MG63 (cell line): ENCODE data around the gene PSMD9. TPM values are rescaled to one million over a fixed set of nuclear protein-coding genes. Genes with fewer than 3 reads are reported as not detected.
A peak's percentile ranks its signal among the peaks of the same experiment; 100 is the strongest.
"Not testable (repeated sequence)": the region's sequence is repeated elsewhere in the genome, so short reads cannot be mapped to it uniquely, and the experiment has no call there.

Experiments
- DNase-seq: peaks from one replicate; pipeline ENCODE4 v3.0.0-alpha.2; 2020
- H3K27me3 ChIP-seq: fragments of 250-450 bp; sonication (Bioruptor Pico); 2 replicates; pipeline ENCODE4 v1.5.1; 2020; ENCODE audit warnings: mild to moderate bottlenecking, moderate library complexity
- H3K36me3 ChIP-seq: fragments of 250-450 bp; sonication (Bioruptor Pico); 2 replicates; pipeline ENCODE4 v1.5.1; 2020; ENCODE audit warnings: mild to moderate bottlenecking, moderate library complexity
- H3K4me3 ChIP-seq: fragments of 250-450 bp; sonication (Bioruptor Pico); 2 replicates; pipeline ENCODE4 v1.5.1; 2020; ENCODE audit warnings: mild to moderate bottlenecking, moderate library complexity
- H3K9me3 ChIP-seq: fragments of 250-450 bp; sonication (Bioruptor Pico); 2 replicates; pipeline ENCODE4 v1.5.1; 2020; ENCODE audit warnings: mild to moderate bottlenecking, moderate library complexity
- total RNA-seq: library from RNA; depleted of rRNA; stranded (reverse); fragments of >200 nt; shearing (Covaris generic); gene quantifications from 2 replicates; pipeline ENCODE4 v1.2.3, GENCODE V29; 2014; ENCODE audit warnings: low replicate concordance

The PSMD9 gene
- total RNA-seq, 1 experiment from 2014 or later: 66.6 TPM

DNA sequence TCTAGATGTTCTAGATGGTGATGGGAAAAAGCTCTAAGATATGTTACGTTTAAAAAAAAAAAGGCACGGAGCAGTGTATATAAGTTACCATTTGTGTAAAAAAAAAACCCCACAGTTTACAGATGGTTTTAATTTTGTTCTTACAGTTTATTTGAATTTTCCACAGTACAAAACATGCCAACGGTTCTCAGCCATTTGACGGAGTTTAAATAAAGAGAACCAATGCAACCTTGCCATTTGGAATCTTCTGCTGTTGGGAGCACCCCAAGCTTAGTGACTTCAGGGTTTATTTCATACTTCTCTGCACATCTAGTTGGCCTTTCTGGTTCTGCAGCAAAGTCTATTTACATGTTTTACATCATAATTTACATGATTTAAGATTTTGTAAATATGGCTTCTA, 22.3 kb upstream of the PSMD9 start:
- DNase-seq: no peak
- Histone ChIP-seq H3K36me3 (no peaks in the 10 kb centered on the region), H3K27me3 (no peaks in the 10 kb centered on the region), H3K4me3 (no peak overlapping the region), H3K9me3 (no peaks in the 10 kb centered on the region)

DNA sequence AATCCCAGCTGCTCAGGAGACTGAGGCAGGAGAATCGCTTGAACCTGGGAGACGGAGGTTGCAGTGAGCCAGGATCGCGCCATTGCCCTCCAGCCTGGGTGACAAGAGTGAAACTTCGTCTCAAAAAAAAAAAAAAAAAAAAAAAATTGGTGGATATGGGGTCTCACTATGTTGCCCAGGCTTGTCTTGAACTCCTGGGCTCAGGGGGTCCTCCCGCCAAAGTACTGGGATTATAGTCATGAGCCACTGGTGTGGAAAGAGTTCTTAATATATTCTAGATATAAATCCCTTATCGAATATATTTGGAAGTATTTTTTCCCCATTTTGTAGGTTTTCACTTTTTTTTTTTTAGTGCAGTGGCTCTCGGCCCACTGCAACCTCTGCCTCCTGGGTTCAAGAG, 19.4 kb upstream of the PSMD9 start:
- not testable (repeated sequence) for H3K36me3 ChIP-seq, H3K27me3 ChIP-seq, DNase-seq

DNA sequence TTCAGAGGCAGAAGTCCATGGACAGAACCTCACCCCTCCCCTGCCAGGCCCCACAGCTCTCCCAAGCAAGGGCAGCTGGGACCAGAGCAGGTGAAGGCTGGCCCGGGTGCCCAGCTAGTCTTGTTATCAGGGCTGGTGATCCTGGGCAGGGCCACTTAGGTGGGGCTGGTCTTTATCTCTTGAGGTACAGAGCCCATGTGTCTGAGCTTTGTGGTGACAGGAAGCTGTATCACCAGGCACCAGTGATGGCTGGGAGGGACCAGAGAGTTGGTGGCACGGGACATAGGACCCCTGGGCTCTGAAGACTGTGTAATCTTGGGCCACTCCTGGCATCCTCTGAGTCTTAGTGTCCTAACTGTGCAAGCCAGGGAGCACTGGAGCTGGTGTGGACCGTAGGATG, 17.1 kb upstream of the PSMD9 start:
- Histone ChIP-seq H3K27me3 (no peaks in the 10 kb centered on the region), H3K9me3 (no peaks in the 10 kb centered on the region), H3K4me3 (no peak overlapping the region), H3K36me3 (no peaks in the 10 kb centered on the region)
- no peak for DNase-seq

More for the DNA sequence above, 19.4 kb upstream of the PSMD9 start:
- not testable (repeated sequence) for H3K4me3 ChIP-seq, H3K9me3 ChIP-seq

DNA sequence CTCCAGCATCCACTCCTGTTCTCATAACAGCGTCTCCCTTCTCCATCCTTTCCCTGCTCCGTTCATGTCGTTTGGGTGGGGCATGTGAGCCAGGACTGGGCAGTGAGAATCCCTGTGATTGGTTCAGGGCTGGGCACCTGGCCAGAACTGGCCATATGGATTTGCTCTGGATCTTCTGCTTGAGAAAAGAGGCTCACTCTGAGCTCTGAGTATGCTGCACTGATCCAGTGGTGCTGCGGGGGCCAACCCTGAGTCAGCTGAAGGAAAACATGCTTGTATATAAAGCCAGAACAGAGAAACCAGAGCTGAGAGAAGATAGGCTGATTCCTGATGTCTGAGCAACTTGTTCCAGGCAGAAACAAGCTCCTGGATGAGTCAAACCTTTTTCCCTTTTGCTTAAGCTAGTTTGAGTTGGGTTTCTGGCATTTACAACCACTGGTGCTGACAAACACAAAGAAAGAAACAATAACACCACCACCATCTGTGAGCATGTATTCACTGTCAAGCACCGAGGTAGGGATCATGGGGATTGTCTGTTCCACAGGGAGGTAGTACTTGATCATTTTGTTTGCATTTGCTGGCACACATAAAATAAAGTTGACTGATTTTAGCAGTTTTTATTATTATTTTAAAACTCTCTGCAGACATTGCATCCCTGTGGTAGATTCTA, 15.9 kb upstream of the PSMD9 start:
- no peaks in the 10 kb centered on the region for H3K27me3 ChIP-seq
- DNase-seq: peak; percentile 91
- no peaks in the 10 kb centered on the region for H3K9me3 ChIP-seq
- no peak overlapping the region for H3K4me3 ChIP-seq
- no peaks in the 10 kb centered on the region for H3K36me3 ChIP-seq

DNA sequence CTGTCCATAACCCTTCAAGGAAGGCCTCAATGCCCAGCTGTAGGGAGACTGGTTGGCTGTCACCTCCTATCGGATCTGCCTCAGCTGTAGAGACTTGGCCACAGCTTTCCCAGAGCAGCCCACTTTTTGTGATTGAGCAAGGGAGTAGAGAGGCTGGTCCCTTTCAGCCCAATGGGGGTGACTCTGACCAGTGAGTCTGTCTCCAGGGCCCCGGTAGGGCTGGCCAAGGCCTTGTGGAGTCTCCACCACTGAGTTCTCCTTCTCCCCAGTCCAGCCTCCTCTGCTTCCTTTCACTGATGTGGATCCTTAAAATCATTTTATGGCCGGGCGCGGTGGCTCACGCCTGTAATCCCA, 15.4 kb upstream of the PSMD9 start:
- H3K9me3 ChIP-seq: no peaks in the 10 kb centered on the region
- H3K27me3 ChIP-seq: no peaks in the 10 kb centered on the region
- no peak for DNase-seq
- H3K4me3 ChIP-seq: no peak overlapping the region
- no peaks in the 10 kb centered on the region for H3K36me3 ChIP-seq

DNA sequence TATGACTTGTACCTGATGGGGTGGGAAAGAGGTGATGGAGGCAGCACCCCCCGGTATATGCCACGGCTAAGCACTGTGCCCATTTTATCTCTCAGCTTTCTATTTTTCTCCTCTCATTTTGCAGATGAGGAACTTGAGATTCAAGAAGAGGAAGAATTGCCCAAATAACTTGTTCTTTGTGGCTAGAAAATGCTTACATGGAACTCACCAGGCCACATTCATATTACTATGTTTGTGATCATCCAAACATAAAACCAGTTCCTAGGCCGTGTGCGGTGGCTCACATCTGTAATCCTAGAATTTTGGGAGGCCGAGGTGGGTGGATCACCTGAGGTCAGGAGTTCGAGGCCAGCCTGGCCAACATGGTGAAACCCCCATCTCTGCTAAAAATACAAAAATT, 14.5 kb upstream of the PSMD9 start:
- Histone ChIP-seq H3K36me3 (no peaks in the 10 kb centered on the region), H3K9me3 (no peaks in the 10 kb centered on the region), H3K4me3 (no peak overlapping the region), H3K27me3 (no peaks in the 10 kb centered on the region)
- DNase-seq: no peak

DNA sequence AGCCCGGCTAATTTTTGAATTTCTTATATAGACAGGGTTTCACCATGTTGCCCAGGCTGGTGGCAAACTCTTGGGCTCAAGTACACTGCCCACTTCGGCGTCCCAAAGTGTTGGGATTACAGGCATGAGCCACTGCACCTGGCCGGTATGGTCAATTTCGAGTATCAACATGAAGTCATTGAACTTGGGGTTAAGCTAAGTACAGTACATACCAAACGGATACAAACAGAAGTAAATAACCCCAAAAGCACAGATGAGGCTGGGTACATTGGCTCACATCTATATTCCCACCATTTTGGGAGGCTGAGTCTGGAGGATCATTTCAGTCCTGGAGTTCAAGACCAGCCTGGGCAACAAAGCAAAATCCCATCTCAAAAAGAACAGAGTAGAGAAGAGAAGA, 13.0 kb upstream of the PSMD9 start:
- DNase-seq: no peak
- H3K36me3 ChIP-seq: no peaks in the 10 kb centered on the region
- H3K4me3 ChIP-seq: no peak overlapping the region
- H3K9me3 ChIP-seq: no peaks in the 10 kb centered on the region
- no peaks in the 10 kb centered on the region for H3K27me3 ChIP-seq

DNA sequence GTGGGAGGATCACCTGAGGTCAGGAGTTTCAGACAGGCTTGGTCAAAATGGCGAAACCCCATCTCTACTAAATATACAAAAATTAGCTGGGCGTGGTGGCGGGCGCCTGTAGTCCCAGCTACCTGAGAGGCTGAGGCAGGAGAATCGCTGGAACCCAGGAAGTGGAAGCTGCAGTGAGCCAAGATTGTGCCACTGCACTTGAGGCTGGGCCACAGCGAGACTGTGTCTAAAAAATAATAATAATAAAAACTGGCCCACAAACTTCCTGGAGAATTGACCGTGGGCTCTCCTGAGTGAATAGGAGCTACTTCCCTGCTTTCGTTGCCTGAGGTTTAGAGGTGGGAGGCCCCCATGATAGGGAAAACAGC, 12.5 kb upstream of the PSMD9 start:
- H3K9me3 ChIP-seq, H3K36me3 ChIP-seq, H3K27me3 ChIP-seq, DNase-seq, H3K4me3 ChIP-seq: not testable (repeated sequence)

DNA sequence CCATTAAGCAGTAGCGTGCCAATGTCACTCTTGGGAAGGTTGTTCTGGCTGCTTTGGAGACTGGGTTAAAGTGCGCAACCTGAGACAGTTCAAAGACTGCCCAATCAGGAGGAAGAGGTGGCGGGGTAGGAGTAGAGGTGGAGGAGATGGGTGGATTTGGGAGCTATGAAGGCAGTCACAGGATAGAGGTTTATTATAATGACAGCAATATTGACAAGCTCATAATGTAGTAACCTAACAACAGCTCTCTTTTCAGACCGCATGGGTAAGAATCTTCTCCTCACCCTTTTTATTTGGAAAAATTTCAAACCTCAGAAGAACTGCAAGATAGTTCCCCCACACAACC, 5.3 kb upstream of the PSMD9 start:
- Histone ChIP-seq H3K9me3 (no peaks in the 10 kb centered on the region), H3K36me3 (no peaks in the 10 kb centered on the region), H3K4me3 (no peak overlapping the region), H3K27me3 (no peaks in the 10 kb centered on the region)
- no peak for DNase-seq

DNA sequence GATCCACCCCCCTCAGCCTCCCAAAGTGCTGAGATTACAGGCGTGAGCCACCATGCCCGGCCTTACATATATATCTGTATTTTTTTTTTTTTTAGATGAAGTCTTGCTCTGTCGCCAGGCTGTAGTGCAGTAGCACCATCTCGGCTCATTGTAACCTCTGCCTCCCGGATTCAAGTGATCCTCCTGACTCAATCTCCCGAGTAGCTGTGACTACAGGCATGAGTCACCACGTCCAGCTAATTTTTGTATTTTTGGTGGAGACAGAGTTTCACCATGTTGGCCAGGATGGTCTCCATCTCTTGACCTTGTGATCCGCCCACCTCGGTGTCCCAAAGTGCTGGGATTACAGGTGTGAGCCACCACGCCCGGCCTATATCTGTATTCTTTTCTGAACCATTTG, 3.5 kb upstream of the PSMD9 start:
- H3K36me3 ChIP-seq, H3K4me3 ChIP-seq, H3K27me3 ChIP-seq, H3K9me3 ChIP-seq: not testable (repeated sequence)
- DNase-seq: peak; percentile 21

DNA sequence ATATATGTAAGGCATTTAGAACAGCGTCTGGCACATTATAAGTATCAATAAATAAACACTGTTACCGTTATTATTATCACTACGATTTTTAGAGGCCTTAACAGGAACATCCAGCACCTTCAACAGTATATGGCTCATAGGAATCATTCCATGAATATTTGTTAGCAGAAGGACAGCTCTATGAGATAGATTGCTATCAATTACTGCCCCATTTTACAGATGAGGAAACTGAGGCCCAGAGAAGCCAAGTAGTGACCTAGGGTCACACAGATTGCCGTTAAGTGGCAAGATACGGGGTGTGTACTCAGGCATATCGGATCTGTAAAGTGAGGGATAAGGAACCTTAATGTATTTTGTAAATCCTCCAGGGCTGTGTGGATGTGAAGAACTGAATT, 510 bp upstream of the PSMD9 start:
- Histone ChIP-seq H3K4me3 (peak overlapping the region; percentile 90), H3K36me3 (peaks cover 4% of the 10 kb centered on the region; the same call in 1 of the 2 replicates), H3K9me3 (no peaks in the 10 kb centered on the region), H3K27me3 (no peaks in the 10 kb centered on the region)
- DNase-seq: no peak

DNA sequence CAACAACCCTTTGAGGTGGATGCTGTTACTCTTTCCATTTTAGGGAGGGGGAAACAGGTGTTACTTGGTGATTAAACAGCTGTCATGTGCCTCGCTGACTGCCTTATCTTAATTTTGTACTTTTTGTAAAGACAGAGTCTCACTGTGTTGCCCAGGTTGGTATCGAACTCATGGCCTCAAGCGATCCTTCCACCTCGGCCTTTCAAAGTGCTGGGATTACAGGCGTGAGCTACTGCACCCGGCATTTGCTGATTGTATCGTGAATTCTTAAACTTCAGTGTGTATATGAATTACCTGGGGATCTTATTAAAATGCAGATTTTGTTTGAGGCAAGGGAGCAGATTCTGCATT, 659 bp downstream of the PSMD9 start:
- no peaks in the 10 kb centered on the region for H3K9me3 ChIP-seq
- H3K4me3 ChIP-seq: peak overlapping the region; percentile 90
- no peak for DNase-seq
- no peaks in the 10 kb centered on the region for H3K27me3 ChIP-seq
- peaks cover 5% of the 10 kb centered on the region for H3K36me3 ChIP-seq

DNA sequence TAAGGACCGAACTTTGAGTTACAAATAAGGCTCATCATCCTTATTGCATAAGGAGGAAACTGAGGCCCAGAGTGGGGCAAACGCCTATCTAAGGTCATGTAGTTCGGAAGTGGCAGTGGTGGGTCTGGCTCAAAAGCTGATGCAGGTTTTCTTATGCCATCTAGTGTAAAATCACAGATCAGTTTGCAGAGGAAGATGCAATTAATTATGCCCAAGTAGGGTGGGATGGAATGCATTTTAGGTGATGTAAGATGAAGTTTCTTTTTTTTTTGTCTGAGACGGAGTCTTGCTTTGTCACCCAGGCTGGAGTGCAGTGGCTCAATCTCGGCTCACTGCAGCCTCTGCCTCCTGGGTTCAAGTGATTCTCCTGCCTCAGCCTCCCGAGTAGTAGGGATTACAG, 1.1 kb downstream of the PSMD9 start:
- H3K4me3 ChIP-seq: peak overlapping the region; percentile 90
- H3K27me3 ChIP-seq, DNase-seq, H3K36me3 ChIP-seq, H3K9me3 ChIP-seq: not testable (repeated sequence)

DNA sequence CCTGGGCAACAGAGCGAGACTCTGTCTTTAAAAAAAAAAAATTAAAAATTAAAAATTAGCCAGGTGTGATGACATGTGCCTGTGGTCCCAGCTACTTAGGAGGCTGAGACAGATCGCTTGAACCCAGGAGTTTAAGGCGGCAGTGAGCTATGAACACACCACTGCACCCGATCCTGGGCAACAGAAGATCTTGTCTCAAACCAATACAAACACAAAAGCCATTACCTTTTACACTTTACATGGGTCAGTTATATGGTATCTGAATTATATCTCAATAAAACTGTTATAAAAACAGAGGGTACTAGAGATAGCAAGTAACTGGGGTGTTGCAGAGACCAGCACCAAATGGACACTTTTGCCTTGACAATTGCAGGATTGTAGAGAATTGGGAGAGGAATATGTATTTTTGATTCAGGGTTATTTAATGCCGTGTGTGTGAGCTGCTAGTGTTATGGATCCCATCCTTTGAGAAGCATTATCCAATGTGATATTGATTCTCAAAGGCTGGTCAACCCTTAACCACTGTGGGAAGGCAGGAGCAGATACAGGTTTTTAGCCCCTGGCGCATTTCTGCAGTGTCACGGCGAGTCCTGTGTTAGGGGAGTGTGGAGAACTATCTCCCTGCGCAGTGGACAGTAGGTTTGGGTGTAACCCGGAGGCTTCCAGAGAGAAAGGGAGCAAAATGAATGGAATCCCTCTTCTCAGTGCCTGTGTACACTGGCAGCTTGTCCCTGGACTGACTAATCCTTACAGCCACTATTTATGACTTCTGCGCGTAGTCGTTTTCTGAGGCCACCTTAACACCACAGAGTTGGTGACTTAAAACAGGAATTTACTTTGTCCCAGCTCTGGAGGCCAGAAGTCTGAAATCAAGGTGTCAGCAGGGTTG, 4.3 kb downstream of the PSMD9 start:
- Histone ChIP-seq H3K27me3 (no peaks in the 10 kb centered on the region), H3K4me3 (no peak overlapping the region), H3K9me3 (no peaks in the 10 kb centered on the region), H3K36me3 (peaks cover 28% of the 10 kb centered on the region)
- DNase-seq: no peak

DNA sequence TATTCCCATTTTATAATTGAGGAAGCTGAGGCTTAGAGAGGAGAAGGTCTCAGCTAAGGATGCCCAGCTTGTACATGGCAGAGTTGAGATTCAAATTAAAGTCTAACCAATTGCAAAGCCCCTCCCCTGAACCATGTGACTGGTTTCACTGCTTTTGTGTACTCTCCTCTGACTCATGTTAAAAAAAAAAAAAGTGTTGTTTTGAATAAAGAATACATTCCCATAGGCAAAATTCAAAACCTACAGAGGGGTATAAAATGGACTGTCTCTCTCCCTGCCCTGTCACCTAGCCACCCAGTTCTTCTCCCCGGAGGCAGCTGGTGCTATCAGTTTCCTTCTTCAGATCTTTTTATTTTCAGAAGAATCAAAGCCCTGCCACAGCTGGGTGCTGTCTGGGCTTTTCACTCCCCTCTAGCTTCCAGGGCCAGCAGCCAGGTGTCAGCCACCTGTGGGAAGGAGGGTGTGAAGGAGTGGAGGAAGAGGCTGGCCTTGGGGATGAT, 5.4 kb downstream of the PSMD9 start:
- DNase-seq: peak; percentile 44
- Histone ChIP-seq H3K9me3 (no peaks in the 10 kb centered on the region), H3K36me3 (peaks cover 31% of the 10 kb centered on the region), H3K27me3 (no peaks in the 10 kb centered on the region), H3K4me3 (no peak overlapping the region)

DNA sequence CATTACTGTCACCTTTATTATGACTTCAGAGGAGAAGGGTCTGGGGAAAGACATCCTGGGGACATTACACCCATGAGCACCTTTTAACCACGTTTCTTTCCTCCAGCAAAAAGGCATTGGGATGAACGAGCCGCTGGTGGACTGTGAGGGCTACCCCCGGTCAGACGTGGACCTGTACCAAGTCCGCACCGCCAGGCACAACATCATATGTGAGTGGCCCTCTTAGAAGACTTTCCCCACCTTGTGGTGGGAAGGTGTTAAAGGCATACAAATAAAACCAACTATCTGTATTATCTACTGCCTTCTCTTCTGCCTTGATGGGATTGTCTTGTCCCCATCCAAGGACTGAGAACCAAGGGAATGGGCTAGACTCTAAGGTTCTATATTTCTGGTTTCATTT, 6.0 kb downstream of the PSMD9 start:
- H3K27me3 ChIP-seq: no peaks in the 10 kb centered on the region
- H3K9me3 ChIP-seq: no peaks in the 10 kb centered on the region
- peaks cover 37% of the 10 kb centered on the region for H3K36me3 ChIP-seq
- DNase-seq: no peak
- no peak overlapping the region for H3K4me3 ChIP-seq

DNA sequence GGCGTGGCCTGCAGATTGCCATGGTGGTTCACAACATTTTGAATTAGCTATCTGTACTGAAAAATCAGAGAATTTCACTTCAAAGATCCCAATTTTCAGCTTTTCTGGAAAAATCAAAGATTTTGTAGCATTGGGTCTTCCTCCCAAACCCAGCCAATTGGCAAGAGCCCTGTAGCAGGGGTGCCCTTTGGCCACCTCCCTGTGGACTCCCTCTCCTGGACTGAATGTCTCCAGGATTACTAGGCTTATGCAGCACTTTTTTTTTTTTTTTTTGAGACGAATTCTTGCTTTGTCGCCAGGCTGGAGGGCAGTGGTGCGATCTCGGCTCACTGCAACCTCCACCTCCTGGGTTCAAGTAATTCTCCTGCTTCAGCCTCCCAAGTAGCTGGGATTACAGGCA, 9.7 kb downstream of the PSMD9 start:
- H3K27me3 ChIP-seq: no peaks in the 10 kb centered on the region
- H3K9me3 ChIP-seq: no peaks in the 10 kb centered on the region
- DNase-seq: no peak
- H3K4me3 ChIP-seq: no peak overlapping the region
- H3K36me3 ChIP-seq: peaks cover 65% of the 10 kb centered on the region

DNA sequence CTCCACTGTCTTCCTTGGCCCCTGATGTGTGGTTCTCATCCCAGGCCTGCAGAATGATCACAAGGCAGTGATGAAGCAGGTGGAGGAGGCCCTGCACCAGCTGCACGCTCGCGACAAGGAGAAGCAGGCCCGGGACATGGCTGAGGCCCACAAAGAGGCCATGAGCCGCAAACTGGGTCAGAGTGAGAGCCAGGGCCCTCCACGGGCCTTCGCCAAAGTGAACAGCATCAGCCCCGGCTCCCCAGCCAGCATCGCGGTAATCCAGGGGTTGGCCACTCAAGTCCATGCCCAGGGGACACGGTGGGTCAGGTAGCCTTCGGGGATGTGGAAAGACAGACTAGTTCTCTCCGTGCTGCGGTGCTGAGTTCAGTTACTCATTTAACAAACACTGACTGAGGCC, 11.0 kb downstream of the PSMD9 start:
- Histone ChIP-seq H3K9me3 (no peaks in the 10 kb centered on the region), H3K4me3 (no peak overlapping the region), H3K36me3 (peaks cover 63% of the 10 kb centered on the region)

More for the DNA sequence above, 11.0 kb downstream of the PSMD9 start:
- no peaks in the 10 kb centered on the region for H3K27me3 ChIP-seq
- DNase-seq: no peak
